ENCODE data around the gene SNX1.

- TF ChIP-seq CTCF (IDR thresholded peaks at IDR 0.05) (no peak), POLR2A (IDR thresholded peaks at IDR 0.05) (no peak)
These were observed 50.7 kb downstream of the SNX1 start for GRCh38 chr15:64146520-64146884.

Measured in uterus (tissue), 2 donors.